ENCODE data around the gene SLC43A2. TPM values are rescaled to one million over a fixed set of nuclear protein-coding genes. Genes with fewer than 3 reads are reported as not detected.

The SLC43A2 gene
- polyA plus RNA-seq, 1 donor (not counting 4 experiments of a cell fraction or from before 2014, with no cell fraction given), result 12.7 TPM

DNA sequence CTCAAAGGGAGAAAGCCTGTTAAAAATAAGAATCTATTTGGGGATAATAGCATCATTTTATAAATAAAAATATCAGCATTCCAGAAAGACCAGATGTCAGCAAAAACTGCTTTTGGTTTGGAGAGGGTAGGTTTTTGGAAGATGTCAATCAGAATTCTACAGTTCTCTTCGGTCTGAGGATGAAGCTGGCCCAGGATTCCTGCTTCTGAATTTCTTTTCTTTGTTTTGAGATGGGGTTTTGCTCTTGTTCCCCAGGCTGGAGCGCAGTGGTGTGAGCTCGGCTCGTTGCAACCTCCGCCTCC, 35.1 kb downstream of the SLC43A2 start:
- Histone ChIP-seq H2AFZ (ENCODE audit: control insufficient read depth, low read length) (no peak overlapping the region), H3K79me2 (ENCODE audit: control insufficient read depth, insufficient read depth, low read length) (no peaks in the 10 kb centered on the region), H3K27me3 (ENCODE audit: control insufficient read depth, extremely low read depth, insufficient read depth, low read length) (no peaks in the 10 kb centered on the region), H3K4me1 (ENCODE audit: control insufficient read depth, extremely low read depth, insufficient read depth, low read length) (peaks cover 19% of the 10 kb centered on the region), H3K9me1 (ENCODE audit: control insufficient read depth, extremely low read depth, insufficient read depth, low read length) (no peaks in the 10 kb centered on the region), H3K4me2 (ENCODE audit: control insufficient read depth, extremely low read depth, insufficient read depth, low read depth, low read length) (no peak overlapping the region), H3K4me3 (ENCODE audit: control insufficient read depth in 2 of 3, extremely low read depth in 1 of 3, insufficient read depth in 2 of 3, low read depth in 1 of 3, low read length in 3 of 3) (no peak overlapping the region), H3K27ac (ENCODE audit: control insufficient read depth, insufficient read depth, low read length) (no peak overlapping the region), H3K36me3 (ENCODE audit: control insufficient read depth in 2 of 2, extremely low read depth in 1 of 2, insufficient read depth in 2 of 2, low read length in 2 of 2) (peaks cover 0 to 14% of the 10 kb centered on the region in 2 experiments), H3K9me3 (ENCODE audit: control insufficient read depth, low read depth, low read length) (no peaks in the 10 kb centered on the region), H3K9ac (ENCODE audit: control insufficient read depth, extremely low read depth, insufficient read depth, low read length) (no peak overlapping the region), H4K20me1 (ENCODE audit: control insufficient read depth, extremely low read depth, insufficient read depth, low read length) (peaks cover 8% of the 10 kb centered on the region)
- no peak for DNase-seq (ENCODE audit: low read depth, low spot score)
- no peak for TF ChIP-seq EZH2 (IDR thresholded peaks at IDR 0.05; ENCODE audit: low read length)
- TF ChIP-seq, protein P1, sequence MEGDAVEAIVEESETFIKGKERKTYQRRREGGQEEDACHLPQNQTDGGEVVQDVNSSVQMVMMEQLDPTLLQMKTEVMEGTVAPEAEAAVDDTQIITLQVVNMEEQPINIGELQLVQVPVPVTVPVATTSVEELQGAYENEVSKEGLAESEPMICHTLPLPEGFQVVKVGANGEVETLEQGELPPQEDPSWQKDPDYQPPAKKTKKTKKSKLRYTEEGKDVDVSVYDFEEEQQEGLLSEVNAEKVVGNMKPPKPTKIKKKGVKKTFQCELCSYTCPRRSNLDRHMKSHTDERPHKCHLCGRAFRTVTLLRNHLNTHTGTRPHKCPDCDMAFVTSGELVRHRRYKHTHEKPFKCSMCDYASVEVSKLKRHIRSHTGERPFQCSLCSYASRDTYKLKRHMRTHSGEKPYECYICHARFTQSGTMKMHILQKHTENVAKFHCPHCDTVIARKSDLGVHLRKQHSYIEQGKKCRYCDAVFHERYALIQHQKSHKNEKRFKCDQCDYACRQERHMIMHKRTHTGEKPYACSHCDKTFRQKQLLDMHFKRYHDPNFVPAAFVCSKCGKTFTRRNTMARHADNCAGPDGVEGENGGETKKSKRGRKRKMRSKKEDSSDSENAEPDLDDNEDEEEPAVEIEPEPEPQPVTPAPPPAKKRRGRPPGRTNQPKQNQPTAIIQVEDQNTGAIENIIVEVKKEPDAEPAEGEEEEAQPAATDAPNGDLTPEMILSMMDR (optimal IDR thresholded peaks at IDR 0.05 in 1 of 3, IDR thresholded peaks at IDR 0.05 in 1 of 3, conservative IDR thresholded peaks at IDR 0.05 in 1 of 3; ENCODE audit: extremely low read depth in 1 of 3, insufficient read depth in 2 of 3, low read length in 3 of 3), result no peak
- FAIRE-seq, result no peak
- dilution Hi-C loops (cut with MboI; ENCODE audit: extremely low pct_ligation_motif_present, low sequenced_read_pairs), result no loop called here

DNA sequence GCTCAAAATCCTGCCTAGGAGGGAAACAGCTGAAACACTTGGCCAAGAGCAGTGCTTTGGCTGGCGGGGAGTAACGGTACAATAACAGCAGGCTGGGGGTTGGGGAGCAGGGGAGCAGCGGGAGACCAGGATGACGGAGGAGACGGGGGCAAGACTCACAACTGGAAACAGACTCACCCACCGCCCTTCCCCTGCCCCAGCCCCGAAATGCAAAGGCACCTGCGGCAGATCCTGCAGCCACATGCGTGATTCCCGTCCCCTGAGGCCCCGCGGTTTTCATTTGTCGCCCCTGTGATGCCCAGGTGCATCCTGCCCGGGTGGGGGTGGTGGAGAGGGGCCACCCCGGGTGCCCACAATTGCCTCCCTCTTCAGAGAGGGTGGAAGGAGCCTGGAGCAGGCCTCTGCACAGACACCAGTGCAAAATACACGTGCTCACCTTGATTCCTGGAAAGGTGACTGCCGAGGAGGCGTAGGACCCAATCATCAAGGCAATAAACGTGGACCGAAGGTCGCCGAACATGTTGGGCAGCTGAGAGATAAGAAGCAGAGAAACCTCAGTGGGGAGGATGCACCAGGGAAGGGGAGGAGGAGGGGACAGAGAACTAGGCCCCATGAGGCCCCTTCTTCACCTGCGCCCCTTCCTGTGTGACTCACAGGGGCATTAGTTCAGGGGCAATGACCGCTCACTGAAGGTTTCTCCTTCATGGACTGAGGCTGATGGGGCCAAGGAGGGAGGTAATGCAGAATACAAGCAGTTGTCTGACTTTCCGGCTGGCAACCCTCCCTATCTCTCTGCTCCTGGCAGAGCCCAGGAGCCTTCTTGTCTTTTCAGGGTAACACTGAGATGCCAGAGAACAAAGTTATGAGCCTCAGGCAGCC, 35.6 kb downstream of the SLC43A2 start:
- no peaks in the 10 kb centered on the region for H3K79me2 ChIP-seq (ENCODE audit: control insufficient read depth, insufficient read depth, low read length)
- H3K27me3 ChIP-seq (ENCODE audit: control insufficient read depth, extremely low read depth, insufficient read depth, low read length), result no peaks in the 10 kb centered on the region
- H4K20me1 ChIP-seq (ENCODE audit: control insufficient read depth, extremely low read depth, insufficient read depth, low read length), result peaks cover 8% of the 10 kb centered on the region
- H3K9me3 ChIP-seq (ENCODE audit: control insufficient read depth, low read depth, low read length), result no peaks in the 10 kb centered on the region
- dilution Hi-C loops (cut with MboI; ENCODE audit: extremely low pct_ligation_motif_present, low sequenced_read_pairs), result no loop called here
- H3K9me1 ChIP-seq (ENCODE audit: control insufficient read depth, extremely low read depth, insufficient read depth, low read length), result no peaks in the 10 kb centered on the region
- H3K9ac ChIP-seq (ENCODE audit: control insufficient read depth, extremely low read depth, insufficient read depth, low read length), result no peak overlapping the region
- FAIRE-seq (no peak), DNase-seq (ENCODE audit: low read depth, low spot score) (no peak)
- H3K36me3 ChIP-seq (ENCODE audit: control insufficient read depth in 2 of 2, extremely low read depth in 1 of 2, insufficient read depth in 2 of 2, low read length in 2 of 2), result peaks cover 0 to 14% of the 10 kb centered on the region in 2 experiments
- no peak overlapping the region for H2AFZ ChIP-seq (ENCODE audit: control insufficient read depth, low read length)
- H3K4me2 ChIP-seq (ENCODE audit: control insufficient read depth, extremely low read depth, insufficient read depth, low read depth, low read length), result no peak overlapping the region
- no peak overlapping the region for H3K27ac ChIP-seq (ENCODE audit: control insufficient read depth, insufficient read depth, low read length)
- peaks cover 19% of the 10 kb centered on the region for H3K4me1 ChIP-seq (ENCODE audit: control insufficient read depth, extremely low read depth, insufficient read depth, low read length)
- no peak overlapping the region for H3K4me3 ChIP-seq (ENCODE audit: control insufficient read depth in 2 of 3, extremely low read depth in 1 of 3, insufficient read depth in 2 of 3, low read depth in 1 of 3, low read length in 3 of 3)
- TF ChIP-seq, protein P1 (optimal IDR thresholded peaks at IDR 0.05 in 1 of 3, IDR thresholded peaks at IDR 0.05 in 1 of 3, conservative IDR thresholded peaks at IDR 0.05 in 1 of 3; ENCODE audit: extremely low read depth in 1 of 3, insufficient read depth in 2 of 3, low read length in 3 of 3), result no peak
- no peak for TF ChIP-seq EZH2 (IDR thresholded peaks at IDR 0.05; ENCODE audit: low read length)
